ENCODE results near the gene CHRM5. TPM values are rescaled to one million over a fixed set of nuclear protein-coding genes. Genes with fewer than 3 reads are reported as not detected.
"Not testable (repeated sequence)": the region's sequence is repeated elsewhere in the genome, so short reads cannot be mapped to it uniquely, and the experiment has no call there.

The CHRM5 gene
- polyA plus RNA-seq, 3 donors = 0.09 to 0.20 (median 0.10) TPM

GRCh38 chr15:34027606-34028005 lies 59.3 kb downstream of the CHRM5 start:
- DNase-seq (ENCODE audit: extremely low read depth in 1 of 11, low read depth in 9 of 11, low spot score in 4 of 11) = no peak

- DNase-seq (ENCODE audit: extremely low read depth in 1 of 11, low read depth in 9 of 11, low spot score in 4 of 11) = no peak
Measured at GRCh38 chr15:34031987-34032760, 63.9 kb downstream of the CHRM5 start.

- DNase-seq (ENCODE audit: extremely low read depth in 1 of 11, low read depth in 9 of 11, low spot score in 4 of 11) = peak in 9 of 11 donors; percentile 53 to 78 (median 70)
Measured at GRCh38 chr15:34038023-34038870, 70.0 kb downstream of the CHRM5 start.

GRCh38 chr15:34038871-34039789 lies 70.8 kb downstream of the CHRM5 start, which contains the start of gene AVEN:
Gene AVEN (minus strand): TSS chr15:34039204. CDS start chr15:34039046, 158 bp downstream.
- peak in 3 of 11 donors; percentile 25 to 50 (median 28) for DNase-seq (ENCODE audit: extremely low read depth in 1 of 11, low read depth in 9 of 11, low spot score in 4 of 11)

GRCh38 chr15:34039790-34040113 lies 71.5 kb downstream of the CHRM5 start:
- no peak for DNase-seq (ENCODE audit: extremely low read depth in 1 of 11, low read depth in 9 of 11, low spot score in 4 of 11)

DNA sequence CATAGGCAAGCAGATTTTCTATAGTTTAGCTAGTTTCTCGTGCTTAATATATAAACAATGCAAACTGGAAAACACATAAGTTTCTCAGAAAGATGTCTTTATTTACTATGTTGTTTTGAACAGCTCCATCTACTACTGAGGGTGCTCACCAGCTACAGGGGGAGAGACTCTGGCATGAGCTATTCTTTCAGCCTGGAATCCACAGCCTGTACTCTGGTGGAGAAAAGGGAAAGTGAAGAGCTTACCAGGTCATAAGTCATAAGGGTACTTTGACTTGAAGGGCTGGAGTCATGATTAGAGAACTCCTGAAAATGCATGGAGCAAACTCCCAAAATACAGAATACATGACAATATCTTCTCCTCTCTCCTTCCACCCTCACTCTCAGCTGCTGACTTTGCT lies 75.1 kb downstream of the CHRM5 start:
- DNase-seq (ENCODE audit: extremely low read depth in 1 of 11, low read depth in 9 of 11, low spot score in 4 of 11) = no peak

DNA sequence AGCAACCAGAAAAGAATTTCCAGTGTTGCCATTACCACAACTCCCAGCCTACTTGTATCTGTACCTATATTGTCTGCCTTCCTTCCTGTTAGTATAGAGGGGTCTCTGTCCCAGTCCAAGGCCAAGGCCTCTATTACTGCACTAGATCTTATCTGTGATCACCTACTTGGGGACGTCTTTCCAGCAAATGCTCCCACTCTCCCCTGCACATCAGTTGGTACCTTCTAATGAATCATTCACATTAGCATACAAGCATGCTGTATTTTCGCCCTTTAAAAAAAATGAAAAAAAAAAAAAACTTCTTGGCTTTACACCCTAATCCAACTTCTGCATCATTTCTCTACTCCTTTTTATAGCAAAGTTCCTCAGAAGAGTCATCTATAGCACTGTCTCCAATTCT lies 75.5 kb downstream of the CHRM5 start:
- DNase-seq (ENCODE audit: extremely low read depth in 1 of 11, low read depth in 9 of 11, low spot score in 4 of 11) = no peak

GRCh38 chr15:34046471-34047145 lies 78.3 kb downstream of the CHRM5 start:
- no peak for DNase-seq (ENCODE audit: extremely low read depth in 1 of 11, low read depth in 9 of 11, low spot score in 4 of 11)

- no peak for DNase-seq (ENCODE audit: extremely low read depth in 1 of 11, low read depth in 9 of 11, low spot score in 4 of 11)
Measured at GRCh38 chr15:34047893-34048775, 79.8 kb downstream of the CHRM5 start.

- no peak for DNase-seq (ENCODE audit: extremely low read depth in 1 of 11, low read depth in 9 of 11, low spot score in 4 of 11)
Measured at GRCh38 chr15:34049112-34049511, 80.8 kb downstream of the CHRM5 start.

DNA sequence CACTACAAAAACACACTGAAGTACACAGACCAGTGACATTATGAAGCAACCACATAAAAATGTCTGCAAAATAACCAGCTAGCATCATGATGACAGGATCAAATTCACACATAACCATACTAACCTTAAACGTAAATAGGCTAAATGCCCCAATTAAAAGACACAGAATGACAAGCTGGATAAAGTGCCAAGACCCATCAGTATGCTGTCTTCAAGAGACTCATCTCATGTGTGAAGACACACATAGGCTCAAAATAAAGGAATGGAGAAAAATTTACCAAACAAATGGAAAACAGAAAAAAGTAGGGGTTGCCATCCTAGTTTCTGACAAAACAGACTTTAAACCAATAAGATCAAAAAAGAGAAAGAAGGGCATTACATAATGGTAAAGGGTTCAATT lies 82.1 kb downstream of the CHRM5 start:
- not testable (repeated sequence) for DNase-seq (ENCODE audit: extremely low read depth in 1 of 11, low read depth in 9 of 11, low spot score in 4 of 11)

- DNase-seq (ENCODE audit: extremely low read depth in 1 of 11, low read depth in 9 of 11, low spot score in 4 of 11) = no peak
Measured at GRCh38 chr15:34054081-34054707, 85.9 kb downstream of the CHRM5 start.

DNA sequence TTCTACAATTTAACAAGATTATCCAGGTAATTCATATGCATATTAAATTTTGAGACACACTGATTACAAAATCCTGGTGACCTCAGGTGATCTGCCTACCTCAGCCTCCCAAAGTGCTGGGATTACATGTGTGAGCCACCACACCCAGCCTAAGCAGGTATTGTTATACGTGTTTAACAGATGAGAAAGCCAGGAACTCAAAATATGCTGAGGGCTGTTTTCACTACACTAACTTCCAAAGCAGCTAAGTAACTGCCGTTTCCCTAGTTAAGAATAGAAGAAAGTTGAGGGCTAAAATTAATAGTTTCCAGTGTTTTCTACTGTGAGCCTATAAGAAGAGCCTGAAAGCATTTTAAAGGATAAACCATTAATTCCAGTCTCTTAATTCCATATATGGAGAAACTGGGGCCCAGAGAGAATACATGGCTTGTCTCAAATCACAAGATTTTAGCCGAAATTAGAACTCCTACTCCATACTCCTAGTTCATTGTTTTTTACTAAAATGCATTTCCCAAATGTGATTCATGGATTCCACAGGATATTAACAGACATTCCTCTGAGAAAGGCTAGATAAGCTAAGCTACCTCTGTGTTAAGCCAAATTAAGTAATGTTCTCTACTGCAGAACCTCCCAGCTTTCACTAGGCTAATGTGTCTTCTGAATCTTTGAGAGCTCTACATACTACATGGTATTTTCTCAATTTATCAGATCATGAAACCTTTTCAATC lies 87.7 kb downstream of the CHRM5 start:
- no peak for DNase-seq (ENCODE audit: extremely low read depth in 1 of 11, low read depth in 9 of 11, low spot score in 4 of 11)

DNA sequence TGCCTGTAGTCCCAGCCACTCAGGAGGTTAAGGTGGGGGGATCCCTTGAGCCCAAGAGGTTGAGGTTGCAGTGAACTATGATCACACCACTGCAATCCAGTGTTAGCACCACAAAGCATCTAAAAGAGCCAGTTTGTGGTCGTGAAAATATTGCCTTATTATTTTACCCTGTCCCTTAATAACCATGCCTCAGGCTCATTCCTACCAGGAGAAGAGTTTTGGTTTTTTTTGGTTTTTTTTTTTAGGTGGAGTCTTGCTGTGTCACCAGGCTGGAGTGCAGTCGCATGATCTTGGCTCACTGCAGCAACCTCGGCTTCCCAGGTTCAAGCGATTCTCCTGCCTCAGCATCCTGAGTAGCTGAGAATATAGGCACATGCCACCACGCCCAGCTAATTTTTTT lies 88.6 kb downstream of the CHRM5 start:
- DNase-seq (ENCODE audit: extremely low read depth in 1 of 11, low read depth in 9 of 11, low spot score in 4 of 11) = no peak

GRCh38 chr15:34059476-34059875 lies 91.2 kb downstream of the CHRM5 start:
- DNase-seq (ENCODE audit: extremely low read depth in 1 of 11, low read depth in 9 of 11, low spot score in 4 of 11) = no peak

GRCh38 chr15:34059946-34060345 lies 91.6 kb downstream of the CHRM5 start:
- DNase-seq (ENCODE audit: extremely low read depth in 1 of 11, low read depth in 9 of 11, low spot score in 4 of 11) = no peak

DNA sequence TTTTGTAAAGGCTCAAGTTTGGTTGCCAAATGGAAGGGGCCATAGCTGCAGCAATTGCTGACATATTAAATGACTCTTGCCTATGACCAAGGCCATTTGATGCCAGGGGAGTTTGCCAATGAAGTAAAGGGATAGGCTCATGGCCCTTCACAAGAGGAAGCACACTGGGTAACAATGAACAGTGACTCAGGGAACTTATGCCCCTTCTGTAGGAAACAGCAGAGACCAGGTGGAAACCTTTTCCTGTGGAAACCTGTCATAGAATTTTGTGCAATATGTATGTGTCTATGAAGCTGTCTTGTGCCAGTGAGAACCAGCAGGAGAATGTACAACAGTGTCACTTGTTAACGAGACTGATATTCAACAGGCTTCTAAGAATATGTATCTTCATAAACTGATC lies 96.1 kb downstream of the CHRM5 start:
- no peak for DNase-seq (ENCODE audit: extremely low read depth in 1 of 11, low read depth in 9 of 11, low spot score in 4 of 11)
